NOMO-1 (cell line): ENCODE results near the gene PARD3.

ENCODE experiments used
- DNase-seq, 2 experiments: peaks; one replicate each; lab custom pipeline; 2025; ENCODE audit not compliant: unreplicated experiment in 2 of 2; lab: John Stamatoyannopoulos, UW

PARD3 gene

GRCh38 chr10:34126371-34127151 is 688.5 kb downstream of the PARD3 start:
- no peak for DNase-seq

- DNase-seq: no peak
Measured at GRCh38 chr10:34125702-34126101, 689.4 kb downstream of the PARD3 start.

GRCh38 chr10:34124522-34125035 is 690.5 kb downstream of the PARD3 start:
- no peak for DNase-seq

DNA sequence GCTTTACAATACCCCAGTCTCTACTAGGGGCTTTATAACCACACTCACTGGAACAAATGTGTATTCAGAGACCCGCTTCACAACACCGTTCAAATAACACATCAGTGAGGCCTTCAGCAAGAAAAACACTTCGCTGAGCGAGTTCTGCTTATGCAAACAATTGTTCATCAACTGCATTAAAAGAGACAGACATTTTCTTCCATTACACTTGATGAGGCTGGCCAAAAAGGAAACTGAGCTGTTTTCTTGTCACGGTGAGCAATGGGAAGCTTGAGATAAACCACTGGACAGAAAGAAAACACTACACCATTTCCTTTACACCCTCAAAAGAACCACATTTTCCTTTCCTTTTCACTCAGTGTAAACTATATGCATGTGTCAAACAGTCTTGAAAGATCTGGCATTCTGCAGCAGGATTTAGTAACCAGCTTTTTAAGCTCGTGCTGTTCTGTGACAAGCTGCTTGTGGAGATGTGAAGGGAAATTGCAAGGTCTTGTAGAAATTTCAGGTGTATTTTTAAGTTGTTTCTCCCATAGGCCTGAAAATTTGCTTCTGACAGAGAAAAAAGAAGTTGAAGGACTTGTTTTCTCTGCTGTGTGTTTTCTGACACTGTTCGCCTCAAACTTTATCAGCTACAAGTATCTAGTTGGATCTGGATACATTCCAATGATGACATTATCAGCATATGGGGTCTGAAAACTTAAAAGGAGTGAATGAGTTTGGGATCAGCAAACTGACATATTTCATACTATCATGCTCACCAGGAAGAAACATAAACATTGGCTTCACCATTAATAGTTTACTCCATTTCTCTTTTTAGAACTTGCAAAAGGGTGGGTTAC is 693.1 kb downstream of the PARD3 start:
- no peak for DNase-seq

GRCh38 chr10:34121125-34121753 is 693.9 kb downstream of the PARD3 start:
- peak; percentile 17 to 68 for DNase-seq

GRCh38 chr10:34119456-34119855 is 695.6 kb downstream of the PARD3 start:
- DNase-seq: no peak

- no peak for DNase-seq
Measured at GRCh38 chr10:34116681-34117271, 698.3 kb downstream of the PARD3 start.

DNA sequence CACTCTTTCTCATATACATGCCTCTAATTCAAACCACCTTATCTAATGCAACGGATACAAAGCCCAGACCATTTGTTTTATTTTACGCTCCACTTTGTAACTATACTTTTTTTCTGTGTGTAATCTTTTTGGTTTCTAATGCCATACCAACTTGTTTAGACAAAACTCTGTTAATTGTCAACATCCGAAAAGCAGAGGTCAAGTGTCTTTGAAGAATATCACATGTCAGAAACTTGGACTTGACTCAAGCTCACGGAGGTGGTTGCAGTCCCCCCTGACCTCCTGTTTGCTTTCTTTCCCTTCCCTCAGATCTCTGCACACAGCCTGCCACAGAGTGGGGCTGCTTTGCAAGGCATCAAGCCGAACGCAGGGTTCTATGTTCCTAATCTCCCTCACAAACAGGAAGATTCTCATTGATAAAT is 698.9 kb downstream of the PARD3 start:
- DNase-seq: no peak

DNA sequence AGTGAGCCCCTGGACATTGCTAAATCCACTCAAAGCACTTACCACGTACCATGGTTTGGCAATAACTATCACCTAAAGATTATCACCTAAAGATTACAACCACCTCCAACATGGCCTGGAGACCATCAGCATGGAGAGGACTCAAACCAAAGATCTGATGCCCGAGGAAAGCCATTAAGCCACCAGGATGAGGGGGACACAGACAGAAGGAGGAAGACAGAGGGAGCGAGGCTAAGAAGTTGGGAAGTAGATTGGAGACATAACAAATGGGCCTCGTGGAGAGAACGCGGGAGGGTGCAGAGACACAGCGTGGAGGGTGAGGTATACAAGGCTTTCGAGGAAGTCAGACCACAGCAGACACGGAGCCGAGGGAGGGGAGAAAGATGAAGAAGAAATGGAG is 700.2 kb downstream of the PARD3 start:
- DNase-seq: no peak

GRCh38 chr10:34113504-34114225 is 701.4 kb downstream of the PARD3 start:
- no peak for DNase-seq

GRCh38 chr10:34112171-34112782 is 702.8 kb downstream of the PARD3 start:
- DNase-seq: no peak

DNA sequence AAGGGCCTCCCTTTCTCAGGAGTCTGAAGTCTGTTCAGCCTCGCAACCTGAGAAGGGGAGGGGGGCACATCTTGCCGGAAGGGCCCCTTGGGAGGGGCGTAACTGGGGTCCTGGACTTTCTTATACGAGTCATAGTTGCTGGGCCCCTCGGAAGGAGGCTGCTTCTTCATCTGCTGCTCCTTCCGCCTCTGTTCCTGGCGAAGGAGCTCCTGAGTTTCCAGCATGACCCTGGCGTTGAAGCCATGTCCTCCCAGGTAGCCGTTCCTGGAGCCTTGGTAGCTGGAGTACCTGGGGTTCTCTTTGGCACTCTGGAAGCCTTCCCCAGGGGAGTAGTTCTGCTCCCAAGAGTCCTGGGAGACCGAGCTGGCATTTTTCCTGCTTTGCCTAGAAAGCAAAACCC is 703.9 kb downstream of the PARD3 start:
- DNase-seq: no peak

DNA sequence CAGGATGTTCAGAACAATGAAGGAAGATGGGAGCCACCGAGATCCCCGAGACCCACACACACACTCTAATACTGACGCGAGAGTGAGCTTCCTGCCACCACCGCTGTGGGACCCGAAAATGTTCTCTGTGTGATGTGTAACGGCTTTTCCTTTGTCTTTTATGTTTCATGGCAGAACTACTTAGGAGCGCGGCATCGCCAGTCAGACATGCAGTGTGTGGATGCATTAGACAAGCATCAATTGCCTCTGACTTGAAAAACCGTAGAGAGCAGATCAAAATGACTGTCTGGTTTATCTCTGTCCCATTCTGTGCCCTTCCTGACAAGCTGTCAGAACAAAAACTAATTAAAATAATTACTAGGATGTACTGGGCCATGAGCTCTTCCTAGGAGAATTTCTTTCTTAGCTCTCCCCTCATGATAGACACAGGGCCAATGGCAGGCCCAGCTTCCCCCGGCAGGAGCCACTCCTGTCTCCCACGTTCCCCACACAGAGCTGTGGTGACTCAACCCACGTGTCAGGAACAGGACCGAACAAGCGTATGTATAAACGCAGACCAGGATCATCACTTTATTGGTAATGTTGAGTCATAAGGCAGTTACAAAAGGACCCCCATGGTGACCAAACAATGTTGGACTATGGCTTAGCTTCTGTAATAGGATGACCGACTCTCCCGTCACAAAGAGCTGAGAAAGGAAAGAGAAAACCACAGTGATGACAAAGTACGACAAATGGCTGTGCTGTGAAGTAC is 705.0 kb downstream of the PARD3 start:
- no peak for DNase-seq

DNA sequence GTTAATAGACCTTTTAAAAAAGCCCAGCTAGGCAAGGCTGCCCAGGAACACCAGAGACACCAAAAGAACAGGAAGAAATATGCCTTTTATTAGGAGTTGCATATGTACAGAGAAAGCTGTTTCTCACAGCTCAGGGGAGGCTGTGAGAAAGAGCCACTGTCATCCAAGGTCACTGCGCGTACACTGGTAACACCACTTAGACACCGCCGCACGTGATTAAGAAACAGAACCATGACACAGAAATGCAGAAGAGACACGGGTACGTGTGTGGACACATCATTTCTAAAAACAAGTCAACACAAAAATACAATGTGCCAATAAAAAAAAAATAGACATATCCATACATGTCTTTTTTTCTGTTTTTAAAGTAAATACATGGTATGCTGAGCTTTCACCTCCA is 705.6 kb downstream of the PARD3 start:
- no peak for DNase-seq

DNA sequence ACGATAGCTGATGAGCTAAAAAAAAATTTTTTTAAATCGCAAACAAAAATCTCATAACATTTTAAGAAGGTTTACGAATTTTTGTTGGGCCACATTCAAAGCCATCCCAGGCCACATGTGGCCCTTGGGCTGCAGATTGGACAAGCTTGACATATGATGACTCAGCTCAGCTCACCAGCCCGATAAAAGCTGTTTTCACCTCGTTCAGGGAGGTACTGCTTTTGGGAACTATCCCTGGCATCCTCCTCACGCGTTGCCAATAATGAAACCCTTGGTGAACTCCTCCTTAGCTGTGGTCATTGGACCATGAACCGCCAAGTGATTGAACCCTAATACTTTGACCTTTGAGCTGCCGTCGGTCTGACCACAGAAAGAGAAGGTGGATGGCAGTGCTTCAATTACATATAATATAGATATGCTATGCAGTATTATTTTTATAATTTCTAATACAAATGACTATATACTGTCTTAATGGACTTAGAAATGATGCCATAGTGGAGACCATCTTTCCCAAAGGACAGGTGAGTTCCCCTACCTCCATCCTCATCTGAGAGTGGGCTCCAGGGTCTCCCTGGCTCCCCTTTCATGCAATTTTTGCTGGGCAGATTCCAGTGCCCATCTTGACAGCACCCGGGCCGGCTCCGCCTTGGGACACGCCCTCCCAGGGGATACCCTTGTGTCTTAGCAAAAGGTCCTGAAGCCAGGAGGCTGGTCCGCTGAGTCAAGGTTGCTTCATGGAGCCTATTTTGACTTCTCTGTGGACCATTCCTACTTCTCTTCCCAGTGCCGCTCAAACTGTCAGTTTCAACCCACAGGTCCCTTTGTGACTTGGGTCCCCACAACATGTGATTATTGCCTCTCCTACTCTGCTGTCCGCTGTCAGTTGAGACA is 707.2 kb downstream of the PARD3 start:
- no peak for DNase-seq

- no peak for DNase-seq
Measured at GRCh38 chr10:34106356-34106885, 708.7 kb downstream of the PARD3 start.

- DNase-seq: no peak
Measured at GRCh38 chr10:34104829-34105572, 710.1 kb downstream of the PARD3 start.
